Suprapubic skin (tissue), 4 donors: Measurements from ENCODE around the gene ETFDH. TPM values are rescaled to one million over a fixed set of nuclear protein-coding genes. Genes with fewer than 3 reads are reported as not detected.
"Not testable (repeated sequence)": the region's sequence is repeated elsewhere in the genome, so short reads cannot be mapped to it uniquely, and the experiment has no call there.

Experiments used
- DNase-seq, 2 donors: peaks; one replicate each; pipeline ENCODE4 v3.0.0-alpha.2; 2019; ENCODE audit warnings: low spot score in 2 of 2
- H3K27ac ChIP-seq: fragments of 200-600 bp; sonication (generic); one replicate; pipeline ENCODE4 v1.5.1; 2019
- H3K27me3 ChIP-seq: fragments of 200-600 bp; sonication (generic); one replicate; pipeline ENCODE4 v1.5.1; 2019
- H3K36me3 ChIP-seq: fragments of 200-600 bp; sonication (generic); one replicate; pipeline ENCODE4 v1.5.1; 2019
- H3K4me1 ChIP-seq: fragments of 200-600 bp; sonication (generic); one replicate; pipeline ENCODE4 v1.5.1; 2019
- H3K4me3 ChIP-seq: fragments of 200-600 bp; sonication (generic); one replicate; pipeline ENCODE4 v1.5.1; 2019; ENCODE audit warnings: mild to moderate bottlenecking
- H3K9me3 ChIP-seq: fragments of 200-600 bp; sonication (generic); one replicate; pipeline ENCODE4 v1.5.1; 2019
- EP300 ChIP-seq: sonication (generic); formaldehyde crosslinking; IDR thresholded peaks from one replicate; pipeline ENCODE4 v1.6.1; 2017; ENCODE audit warnings: antibody characterized with exemption
- POLR2A ChIP-seq, 2 donors: fragments of 450-650 bp; IDR thresholded peaks; one replicate each; pipeline ENCODE4 v1.6.1; 2017; ENCODE audit warnings: antibody characterized with exemption in 2 of 2, mild to moderate bottlenecking in 2 of 2, moderate library complexity in 2 of 2
- POLR2AphosphoS5 ChIP-seq, 3 donors: sonication (generic); formaldehyde crosslinking; IDR thresholded peaks; one replicate each; pipeline ENCODE4 v1.6.1; 2017; ENCODE audit warnings: antibody characterized with exemption in 3 of 3
- WGBS: methylation state at CpG from one replicate; pipeline ENCODE4 v1.1.5; 2018; 5-methylcytosine and 5-hydroxymethylcytosine counted together
- total RNA-seq, 4 donors: library from RNA; depleted of rRNA; stranded (reverse); fragments of >200 nt; gene quantifications; one replicate each; pipeline ENCODE4 v1.1.0, GENCODE V29; 2016
- TF ChIP-seq, protein P1 (sequence below), 2 donors: fragments of 200-600 bp in 1 of 2; fragments of 450-650 bp in 1 of 2; sonication (generic) in 1 of 2; IDR thresholded peaks; one replicate each; pipeline ENCODE4 v1.5.1; 2016 to 2019; ENCODE audit warnings: antibody characterized with exemption in 2 of 2, mild to moderate bottlenecking in 1 of 2, moderate library complexity in 1 of 2

ETFDH gene
- total RNA-seq, 4 donors from 2014 or later, result 44.9 to 204 (median 50.3) TPM

DNA sequence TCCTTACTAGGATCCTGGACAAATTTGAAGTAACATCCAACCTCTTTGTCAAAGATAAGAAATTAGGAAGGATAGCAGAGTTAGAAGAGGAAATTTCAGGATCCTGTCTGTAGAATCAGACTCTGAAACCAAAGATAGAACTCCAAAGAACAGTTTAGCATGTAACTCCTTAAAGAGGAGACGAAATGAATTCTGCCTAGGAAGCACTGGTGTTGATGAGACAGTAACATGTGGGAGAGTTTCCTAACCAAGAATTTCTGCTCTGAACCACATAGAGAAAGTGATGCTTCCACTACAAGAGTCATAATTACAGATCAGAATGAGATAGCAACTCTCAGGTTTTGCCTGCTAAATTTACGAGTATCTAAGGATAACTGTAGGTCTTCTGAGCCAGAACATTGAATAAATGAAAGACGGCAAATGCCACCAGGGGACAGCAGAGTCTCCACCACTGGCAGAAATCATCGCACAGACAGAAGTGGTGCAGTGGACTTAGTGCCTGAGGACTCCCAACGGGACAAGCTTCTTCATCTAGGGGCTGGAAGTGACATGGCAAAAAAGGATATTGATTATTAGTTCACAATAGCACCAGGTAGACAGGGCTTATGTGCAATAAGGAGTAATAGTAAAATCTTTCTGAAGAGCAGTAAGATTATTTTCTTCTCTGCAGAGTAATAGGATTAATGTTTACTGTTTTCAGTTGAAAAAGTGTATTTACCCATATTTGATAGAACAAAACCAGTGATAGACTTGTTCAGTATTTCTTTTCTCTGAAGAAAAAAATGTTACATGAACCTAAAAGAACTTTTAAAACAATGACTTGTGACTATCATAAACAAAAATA, 57.8 kb downstream of the ETFDH start:
- Histone ChIP-seq H3K27ac (no peak overlapping the region), H3K27me3 (no peaks in the 10 kb centered on the region), H3K9me3 (no peaks in the 10 kb centered on the region), H3K4me3 (no peak overlapping the region), H3K4me1 (peaks cover 3% of the 10 kb centered on the region), H3K36me3 (no peaks in the 10 kb centered on the region)
- TF ChIP-seq, protein P1, sequence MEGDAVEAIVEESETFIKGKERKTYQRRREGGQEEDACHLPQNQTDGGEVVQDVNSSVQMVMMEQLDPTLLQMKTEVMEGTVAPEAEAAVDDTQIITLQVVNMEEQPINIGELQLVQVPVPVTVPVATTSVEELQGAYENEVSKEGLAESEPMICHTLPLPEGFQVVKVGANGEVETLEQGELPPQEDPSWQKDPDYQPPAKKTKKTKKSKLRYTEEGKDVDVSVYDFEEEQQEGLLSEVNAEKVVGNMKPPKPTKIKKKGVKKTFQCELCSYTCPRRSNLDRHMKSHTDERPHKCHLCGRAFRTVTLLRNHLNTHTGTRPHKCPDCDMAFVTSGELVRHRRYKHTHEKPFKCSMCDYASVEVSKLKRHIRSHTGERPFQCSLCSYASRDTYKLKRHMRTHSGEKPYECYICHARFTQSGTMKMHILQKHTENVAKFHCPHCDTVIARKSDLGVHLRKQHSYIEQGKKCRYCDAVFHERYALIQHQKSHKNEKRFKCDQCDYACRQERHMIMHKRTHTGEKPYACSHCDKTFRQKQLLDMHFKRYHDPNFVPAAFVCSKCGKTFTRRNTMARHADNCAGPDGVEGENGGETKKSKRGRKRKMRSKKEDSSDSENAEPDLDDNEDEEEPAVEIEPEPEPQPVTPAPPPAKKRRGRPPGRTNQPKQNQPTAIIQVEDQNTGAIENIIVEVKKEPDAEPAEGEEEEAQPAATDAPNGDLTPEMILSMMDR (IDR thresholded peaks at IDR 0.05), result peak; percentile 71 to 83
- TF ChIP-seq POLR2AphosphoS5 (IDR thresholded peaks at IDR 0.05), result no peak
- no peak for DNase-seq
- WGBS, result 19% methylated on average over 5 of the region's 5 CpGs

DNA sequence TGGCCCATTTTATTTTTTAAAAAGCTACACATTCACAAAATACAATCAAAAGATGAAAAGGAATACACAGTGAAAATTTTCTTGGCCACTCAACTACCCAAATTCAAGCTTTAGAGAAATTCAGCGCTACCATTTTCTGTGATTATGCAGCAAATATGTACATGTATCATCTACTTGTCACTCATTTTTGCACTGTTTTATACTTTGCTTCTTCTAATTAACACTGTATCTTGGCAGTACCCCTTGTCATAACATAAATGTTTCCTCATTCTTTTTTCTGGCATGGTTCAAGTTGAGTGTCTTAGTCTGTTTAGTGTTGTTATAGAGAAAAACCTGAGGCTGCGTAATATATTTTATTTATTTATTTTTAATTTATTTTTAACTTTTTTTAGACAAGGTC, 66.8 kb downstream of the ETFDH start:
- DNase-seq, result no peak

DNA sequence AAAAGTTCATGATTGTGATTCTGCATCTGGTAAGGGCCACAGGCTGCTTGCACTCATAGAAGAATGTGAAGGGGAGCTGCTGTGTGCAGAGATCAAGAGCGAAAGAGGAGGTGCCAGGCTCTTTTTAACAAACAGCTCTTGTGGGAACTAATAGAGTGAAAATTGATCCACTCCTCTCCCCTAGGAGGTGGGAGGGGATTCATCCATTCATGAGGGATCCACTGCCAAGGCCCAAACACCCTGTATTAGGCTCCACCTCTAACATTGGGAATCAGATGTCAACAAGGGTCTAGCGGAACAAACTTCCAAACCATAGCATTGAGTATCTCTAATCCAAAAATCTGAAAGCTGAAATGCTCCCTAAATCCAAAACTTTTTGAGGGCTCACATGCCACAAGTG, 67.5 kb downstream of the ETFDH start:
- DNase-seq, result no peak
- Histone ChIP-seq H3K36me3 (no peaks in the 10 kb centered on the region), H3K4me1 (no peaks in the 10 kb centered on the region), H3K27me3 (no peaks in the 10 kb centered on the region), H3K4me3 (no peak overlapping the region), H3K27ac (no peak overlapping the region), H3K9me3 (no peaks in the 10 kb centered on the region)
- WGBS, result 87% methylated on average over 2 of the region's 2 CpGs
- TF ChIP-seq, protein P1 (IDR thresholded peaks at IDR 0.05), result no peak
- TF ChIP-seq POLR2AphosphoS5 (IDR thresholded peaks at IDR 0.05) (no peak), EP300 (no peak), POLR2A (IDR thresholded peaks at IDR 0.05) (no peak)

More for the DNA sequence above, 66.8 kb downstream of the ETFDH start:
- Histone ChIP-seq H3K27ac (no peak overlapping the region), H3K27me3 (no peaks in the 10 kb centered on the region), H3K4me1 (no peaks in the 10 kb centered on the region), H3K36me3 (no peaks in the 10 kb centered on the region), H3K9me3 (no peaks in the 10 kb centered on the region), H3K4me3 (no peak overlapping the region)
- TF ChIP-seq EP300 (no peak), POLR2AphosphoS5 (IDR thresholded peaks at IDR 0.05) (no peak), POLR2A (IDR thresholded peaks at IDR 0.05) (no peak)
- TF ChIP-seq, protein P1 (IDR thresholded peaks at IDR 0.05), result no peak
- WGBS, result 97% methylated on average over 2 of the region's 2 CpGs

DNA sequence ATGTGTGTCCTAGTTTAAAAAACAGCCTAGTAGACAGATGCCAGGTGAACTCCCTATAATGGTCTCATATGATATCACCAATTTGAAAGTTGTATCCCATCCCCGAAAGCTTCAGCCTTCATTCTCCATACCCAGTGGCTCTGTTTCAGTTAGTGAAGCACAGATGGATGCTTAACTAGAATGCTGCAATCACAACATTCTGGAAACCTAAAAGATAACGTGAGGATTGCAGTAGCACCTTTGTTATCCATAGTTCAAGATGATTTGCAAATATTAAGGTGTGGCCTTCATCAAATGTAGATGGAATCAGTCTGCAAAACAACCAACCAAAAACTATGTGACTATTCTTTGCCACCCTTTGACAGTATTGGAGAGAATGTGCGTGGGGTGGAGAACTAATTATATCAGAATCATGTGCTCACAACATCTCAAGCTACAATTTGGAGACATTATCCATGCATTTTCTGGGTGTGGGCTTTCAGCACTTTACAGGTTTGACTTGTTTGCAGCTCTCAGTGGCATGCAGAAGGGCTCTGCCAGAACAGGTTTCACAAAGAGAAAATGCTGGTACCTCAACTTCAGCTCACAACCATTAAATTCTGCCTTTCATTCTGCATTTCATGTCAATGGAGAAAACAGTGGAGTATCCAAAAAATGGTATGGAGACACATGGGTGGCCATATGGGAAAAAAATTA, 69.4 kb downstream of the ETFDH start:
- Histone ChIP-seq H3K4me3 (no peak overlapping the region), H3K4me1 (no peaks in the 10 kb centered on the region), H3K9me3 (no peaks in the 10 kb centered on the region), H3K27me3 (no peaks in the 10 kb centered on the region), H3K27ac (no peak overlapping the region), H3K36me3 (no peaks in the 10 kb centered on the region)
- DNase-seq, result no peak
- WGBS, result 56% methylated on average over 3 of the region's 3 CpGs
- no peak for TF ChIP-seq EP300
- TF ChIP-seq POLR2A (IDR thresholded peaks at IDR 0.05), result no peak
- no peak for TF ChIP-seq POLR2AphosphoS5 (IDR thresholded peaks at IDR 0.05)
- TF ChIP-seq, protein P1 (IDR thresholded peaks at IDR 0.05), result no peak

DNA sequence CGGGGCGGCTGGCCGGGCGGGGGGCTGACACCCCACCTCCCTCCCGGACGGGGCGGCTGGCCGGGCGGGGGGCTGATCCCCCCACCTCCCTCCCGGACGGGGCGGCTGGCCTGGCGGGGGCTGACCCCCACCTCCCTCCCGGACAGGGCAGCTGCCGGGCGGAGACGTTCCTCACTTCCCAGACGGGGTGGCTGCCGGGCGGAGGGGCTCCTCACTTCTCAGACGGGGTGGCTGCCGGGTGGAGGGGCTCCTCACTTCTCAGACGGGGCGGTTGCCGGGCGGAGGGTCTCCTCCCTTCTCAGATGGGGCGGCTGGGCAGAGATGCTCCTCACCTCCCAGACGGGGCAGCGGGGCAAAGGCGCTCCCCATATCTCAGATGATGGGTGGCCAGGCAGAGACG, 74.4 kb downstream of the ETFDH start:
- WGBS, result no CpG with 5 or more reads among the region's 31 CpGs
- H3K4me3 ChIP-seq, H3K4me1 ChIP-seq, DNase-seq, H3K27me3 ChIP-seq, H3K36me3 ChIP-seq, H3K9me3 ChIP-seq, H3K27ac ChIP-seq: not testable (repeated sequence)
